WI38 (cell line): ENCODE measurements around the gene TRIB2.

Source experiments
- H3K4me3 ChIP-seq: 2 replicates; pipeline ENCODE4 v1.5.1; 2011; ENCODE audit warnings: low read depth, mild to moderate bottlenecking, control low read depth, low read length
- TF ChIP-seq, protein P1 (sequence below): IDR thresholded peaks from 2 replicates; pipeline ENCODE4 v1.5.1; 2012; ENCODE audit warnings: low read depth, mild to moderate bottlenecking, control low read depth, low read length

TRIB2 gene

DNA sequence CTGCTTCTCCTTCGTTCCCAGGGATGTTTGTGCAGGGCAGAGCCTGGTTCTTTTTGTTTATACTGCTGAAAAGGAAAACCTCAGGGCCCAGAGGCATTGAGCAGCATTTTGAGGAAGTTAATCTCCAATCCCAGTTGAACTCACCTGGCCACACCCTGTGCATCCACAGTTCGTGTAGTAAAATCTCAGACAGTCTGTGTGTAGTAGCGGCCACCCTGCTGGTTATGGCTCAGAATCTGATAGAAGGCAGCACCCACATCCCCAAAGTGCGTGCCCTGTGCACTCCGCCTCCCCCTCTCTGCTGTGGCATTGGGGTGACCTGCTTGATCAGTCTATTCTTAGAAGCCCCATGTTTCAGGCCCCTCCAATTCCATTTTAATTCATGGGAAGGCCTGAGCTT is 10.9 kb downstream of the TRIB2 start:
- TF ChIP-seq, protein P1, sequence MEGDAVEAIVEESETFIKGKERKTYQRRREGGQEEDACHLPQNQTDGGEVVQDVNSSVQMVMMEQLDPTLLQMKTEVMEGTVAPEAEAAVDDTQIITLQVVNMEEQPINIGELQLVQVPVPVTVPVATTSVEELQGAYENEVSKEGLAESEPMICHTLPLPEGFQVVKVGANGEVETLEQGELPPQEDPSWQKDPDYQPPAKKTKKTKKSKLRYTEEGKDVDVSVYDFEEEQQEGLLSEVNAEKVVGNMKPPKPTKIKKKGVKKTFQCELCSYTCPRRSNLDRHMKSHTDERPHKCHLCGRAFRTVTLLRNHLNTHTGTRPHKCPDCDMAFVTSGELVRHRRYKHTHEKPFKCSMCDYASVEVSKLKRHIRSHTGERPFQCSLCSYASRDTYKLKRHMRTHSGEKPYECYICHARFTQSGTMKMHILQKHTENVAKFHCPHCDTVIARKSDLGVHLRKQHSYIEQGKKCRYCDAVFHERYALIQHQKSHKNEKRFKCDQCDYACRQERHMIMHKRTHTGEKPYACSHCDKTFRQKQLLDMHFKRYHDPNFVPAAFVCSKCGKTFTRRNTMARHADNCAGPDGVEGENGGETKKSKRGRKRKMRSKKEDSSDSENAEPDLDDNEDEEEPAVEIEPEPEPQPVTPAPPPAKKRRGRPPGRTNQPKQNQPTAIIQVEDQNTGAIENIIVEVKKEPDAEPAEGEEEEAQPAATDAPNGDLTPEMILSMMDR, result no peak

DNA sequence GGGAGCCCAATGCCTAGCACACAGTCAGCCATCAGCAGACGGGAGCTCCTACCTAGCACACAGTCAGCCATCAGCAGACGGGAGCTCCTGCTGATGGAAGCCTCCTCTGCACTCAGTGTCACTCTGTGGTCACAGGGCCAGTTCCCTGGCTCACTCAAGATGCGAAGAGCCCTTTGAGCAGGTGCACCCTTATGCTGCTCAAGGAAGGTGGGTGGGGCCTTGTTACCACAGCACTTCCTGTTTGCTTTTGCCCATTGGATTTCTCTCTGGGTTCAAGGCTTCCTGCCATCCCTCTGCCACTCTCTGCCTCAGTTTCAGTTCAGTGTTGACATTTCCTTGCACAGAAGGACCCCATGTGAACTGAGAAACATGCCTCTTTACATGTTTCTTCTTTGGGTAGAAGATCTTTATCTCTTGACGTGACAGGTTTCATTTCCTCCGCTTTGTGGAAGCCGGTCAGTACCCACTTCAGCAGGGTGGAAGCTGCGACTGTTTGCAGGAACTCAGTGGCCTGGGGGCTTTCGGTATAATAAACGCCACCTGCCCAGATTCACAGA is 11.6 kb downstream of the TRIB2 start:
- no peak overlapping the region for H3K4me3 ChIP-seq
- TF ChIP-seq, protein P1, result no peak

More for the DNA sequence above, 10.9 kb downstream of the TRIB2 start:
- H3K4me3 ChIP-seq, result no peak overlapping the region

DNA sequence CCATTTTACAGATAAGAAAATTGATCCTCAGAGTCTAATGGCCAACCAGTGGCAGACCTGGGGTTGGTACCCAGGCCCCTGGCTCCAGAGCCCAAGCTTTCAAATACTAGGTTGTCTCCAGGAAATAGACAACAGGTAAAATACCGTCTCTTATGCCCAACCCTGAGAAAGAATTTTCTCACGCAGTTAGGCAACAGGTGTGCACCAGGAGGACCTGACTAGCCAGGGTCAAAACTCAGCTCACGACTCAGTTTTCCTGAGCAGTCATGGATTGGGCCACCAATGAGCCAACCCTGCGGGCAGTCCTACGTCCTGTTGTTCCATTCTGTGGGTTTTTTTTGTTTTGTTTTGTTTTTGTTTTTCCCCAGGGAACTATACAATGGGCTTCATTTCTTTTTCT is 13.5 kb downstream of the TRIB2 start:
- TF ChIP-seq, protein P1, result no peak
- H3K4me3 ChIP-seq, result no peak overlapping the region

DNA sequence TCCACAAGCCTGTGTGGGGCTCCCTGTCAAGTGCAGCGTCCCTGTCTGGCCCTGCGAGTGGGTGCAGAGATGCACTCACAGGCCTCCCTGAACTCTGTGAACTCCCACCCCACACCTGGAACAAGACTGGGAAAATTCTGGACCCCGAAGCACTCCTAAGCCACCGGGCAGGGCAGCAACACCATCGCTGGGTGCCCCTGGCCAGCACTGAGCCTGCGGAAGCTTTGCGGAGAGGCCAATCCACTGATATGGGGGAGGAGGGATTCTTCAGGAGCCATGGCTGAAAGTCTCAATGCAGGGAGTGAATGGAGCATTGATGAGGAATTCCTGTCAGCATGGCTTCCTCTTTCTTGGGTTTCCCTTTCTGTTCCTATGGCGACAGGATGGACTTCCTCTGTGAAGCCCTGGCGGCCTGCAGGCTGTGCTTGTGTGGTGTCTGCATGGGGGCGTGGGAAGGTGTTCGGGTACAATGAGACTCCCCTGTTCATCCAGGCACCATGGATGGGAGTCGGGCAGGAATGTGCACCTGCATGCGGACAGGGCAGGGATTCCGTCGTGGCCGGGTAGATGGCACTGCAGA is 15.1 kb downstream of the TRIB2 start:
- no peak overlapping the region for H3K4me3 ChIP-seq
- TF ChIP-seq, protein P1, result no peak

DNA sequence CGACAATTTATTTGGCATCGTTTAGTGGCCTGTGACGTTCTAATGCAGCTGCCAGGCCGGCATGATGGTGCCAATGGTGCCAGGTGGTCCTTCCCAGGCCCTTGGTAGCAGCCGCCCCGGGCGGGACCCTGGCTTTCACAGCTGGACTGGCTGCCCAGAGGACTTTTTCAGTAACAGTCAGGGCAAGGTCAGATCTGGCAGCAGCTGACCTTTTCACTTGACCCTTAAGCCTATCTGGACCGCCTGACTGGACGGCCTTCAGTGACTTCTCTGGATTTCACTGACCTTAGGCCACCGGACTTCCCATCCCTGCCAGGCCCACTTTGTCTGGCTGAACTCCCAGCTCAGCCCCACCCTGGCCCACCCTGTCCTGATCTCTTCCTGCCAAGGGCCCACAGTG is 15.9 kb downstream of the TRIB2 start:
- TF ChIP-seq, protein P1, result no peak
- no peak overlapping the region for H3K4me3 ChIP-seq

DNA sequence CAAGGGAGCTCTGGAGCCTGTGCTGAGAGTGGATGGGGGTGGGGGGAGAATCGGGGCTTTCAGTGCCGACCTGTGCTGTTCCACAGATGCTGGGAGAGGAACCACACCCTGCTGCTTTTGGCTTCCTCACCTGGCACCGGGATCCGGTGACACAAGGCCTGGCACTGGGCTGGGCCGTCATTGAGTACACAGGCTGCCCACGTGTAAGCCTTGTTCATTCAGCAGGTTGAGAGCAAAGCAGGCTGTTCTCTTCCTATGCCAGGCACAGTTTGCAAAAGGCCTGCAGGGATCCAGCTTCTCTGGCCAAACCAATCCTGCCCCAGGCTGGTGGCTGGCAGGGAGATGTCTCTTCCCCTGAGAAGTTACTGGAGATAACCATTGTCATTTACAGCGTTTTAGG is 17.1 kb downstream of the TRIB2 start:
- TF ChIP-seq, protein P1, result no peak
- H3K4me3 ChIP-seq, result no peak overlapping the region

DNA sequence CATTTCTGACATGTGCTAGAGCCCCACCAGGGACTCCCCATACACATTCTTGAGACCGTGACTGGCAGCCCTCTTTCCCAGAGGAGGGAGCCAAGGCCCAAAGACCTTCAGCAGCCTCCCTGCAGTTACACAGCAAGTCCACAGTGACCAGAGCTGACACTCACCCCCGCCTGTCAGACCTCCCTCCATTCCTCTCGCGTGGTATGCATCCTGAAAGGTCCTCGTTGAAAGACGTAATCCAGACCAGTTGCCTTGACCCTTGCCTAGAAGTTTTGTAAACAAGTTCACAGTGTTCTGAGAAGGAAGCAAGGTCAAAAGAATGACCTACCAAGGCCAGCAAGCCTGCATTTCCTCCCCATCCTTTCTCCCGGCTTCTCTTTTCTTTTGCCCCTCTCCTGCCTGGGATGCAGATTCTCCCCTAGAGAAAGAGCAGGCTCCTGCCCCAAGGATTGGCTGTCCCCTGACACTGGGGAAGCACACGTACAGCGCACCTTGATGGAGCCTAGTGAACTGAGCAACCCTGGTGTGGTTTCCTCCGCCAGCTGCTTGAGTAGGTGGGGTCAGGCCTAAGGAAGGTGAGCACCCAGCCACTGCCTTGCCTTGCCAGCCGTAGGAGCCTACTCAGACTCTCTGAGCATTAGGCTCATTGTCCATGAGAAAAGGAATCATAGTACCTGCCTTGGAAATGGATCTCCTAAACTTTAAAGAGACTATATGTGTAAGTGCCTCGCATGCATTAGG is 18.3 kb downstream of the TRIB2 start:
- TF ChIP-seq, protein P1, result no peak

More for the DNA sequence above, 18.3 kb downstream of the TRIB2 start:
- H3K4me3 ChIP-seq, result no peak overlapping the region
